Neural crest cell (in vitro differentiated cells): ENCODE measurements around the gene DIS3L2. TPM values are rescaled to one million over a fixed set of nuclear protein-coding genes. Genes with fewer than 3 reads are reported as not detected.
A peak's percentile ranks its signal among the peaks of the same experiment; 100 is the strongest.

ENCODE experiments used
- DNase-seq: peaks from one replicate; pipeline ENCODE4 v3.0.0; 2021; ENCODE audit warnings: low read depth, mixed read lengths, low spot score
- H3K27ac Mint-ChIP-seq: one replicate; pipeline ENCODE4 v1.8.0; 2021; ENCODE audit warnings: mild to moderate bottlenecking, mixed read lengths; ENCODE audit not compliant: unreplicated experiment
- H3K27me3 Mint-ChIP-seq: 2 replicates; pipeline ENCODE4 v1.8.0; 2021; ENCODE audit warnings: low read depth, mild to moderate bottlenecking, mixed read lengths
- H3K36me3 Mint-ChIP-seq: 2 replicates; pipeline ENCODE4 v1.8.0; 2021; ENCODE audit warnings: low read depth, mild to moderate bottlenecking, mixed read lengths
- H3K4me1 Mint-ChIP-seq: 2 replicates; pipeline ENCODE4 v1.8.0; 2021; ENCODE audit warnings: mixed read lengths
- H3K4me3 Mint-ChIP-seq: one replicate; pipeline ENCODE4 v1.8.0; 2021; ENCODE audit warnings: mild to moderate bottlenecking, mixed read lengths
- H3K9me3 Mint-ChIP-seq: 2 replicates; pipeline ENCODE4 v1.8.0; 2021; ENCODE audit warnings: mixed read lengths
- CTCF ChIP-seq: fragments of 200-600 bp; sonication (generic); conservative IDR thresholded peaks from 2 replicates; pipeline ENCODE4 v1.5.0; 2021; ENCODE audit warnings: antibody characterized with exemption, mild to moderate bottlenecking
- total RNA-seq: library from RNA; stranded (reverse); gene quantifications from 2 replicates; pipeline ENCODE4 v1.2.1, GENCODE V29; 2021

The DIS3L2 gene
- total RNA-seq, 1 donor from 2014 or later, result 51.9 TPM

- H3K4me3 Mint-ChIP-seq, result no peak overlapping the region
- peaks cover 15% of the 10 kb centered on the region for H3K4me1 Mint-ChIP-seq
- DNase-seq, result no peak
These were observed 267.7 kb downstream of the DIS3L2 start for GRCh38 chr2:232228971-232229894.

DNA sequence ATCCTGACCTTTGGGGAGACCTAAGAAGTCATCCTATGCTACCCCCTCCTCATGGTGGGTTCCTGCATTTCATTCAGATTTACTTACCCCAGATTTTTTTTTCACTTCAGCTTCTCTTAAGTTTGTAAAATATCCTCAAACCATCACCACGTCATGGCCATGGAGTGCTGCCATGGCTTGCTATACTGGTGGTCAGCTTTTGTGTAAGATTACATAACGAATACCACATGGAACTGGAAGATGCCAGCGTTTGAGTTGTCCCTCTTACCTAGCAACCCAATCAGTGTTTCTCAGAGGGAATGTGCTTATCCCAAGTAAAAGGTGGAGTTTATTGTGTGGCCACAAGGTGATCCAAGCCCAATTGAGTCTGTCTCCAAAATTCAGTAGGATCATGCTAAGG lies 268.4 kb downstream of the DIS3L2 start:
- no peaks in the 10 kb centered on the region for H3K27me3 Mint-ChIP-seq
- peaks cover 4% of the 10 kb centered on the region for H3K9me3 Mint-ChIP-seq
- peaks cover 15% of the 10 kb centered on the region for H3K4me1 Mint-ChIP-seq
- no peaks in the 10 kb centered on the region for H3K36me3 Mint-ChIP-seq
- no peak overlapping the region for H3K27ac Mint-ChIP-seq
- no peak overlapping the region for H3K4me3 Mint-ChIP-seq
- no peak for DNase-seq
- TF ChIP-seq CTCF, result no peak

More at GRCh38 chr2:232228971-232229894, 267.7 kb downstream of the DIS3L2 start:
- Mint-ChIP-seq H3K27me3 (no peaks in the 10 kb centered on the region), H3K36me3 (no peaks in the 10 kb centered on the region), H3K27ac (peak overlapping the region; percentile 44), H3K9me3 (peaks cover 4% of the 10 kb centered on the region)
- TF ChIP-seq CTCF, result no peak

DNA sequence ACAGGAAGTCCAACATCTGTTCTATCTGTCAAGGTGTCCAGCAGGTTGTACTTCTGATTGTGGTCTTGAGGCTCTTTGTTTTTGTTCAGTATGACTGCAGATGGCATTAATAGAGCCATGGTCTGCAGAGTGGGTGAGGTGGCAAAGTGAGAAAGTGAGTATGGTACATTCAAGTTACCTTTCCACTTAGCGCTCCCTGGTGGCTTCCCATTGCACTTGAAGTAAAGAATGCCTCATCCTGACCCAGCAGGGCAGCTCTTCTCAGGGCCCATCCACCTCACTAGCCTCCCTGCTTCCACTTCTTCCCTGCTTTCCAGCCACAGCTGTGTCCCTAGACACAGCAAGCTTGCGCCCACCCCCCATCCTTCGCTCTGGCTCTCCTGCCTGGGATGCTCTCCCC lies 269.0 kb downstream of the DIS3L2 start:
- TF ChIP-seq CTCF, result peak; percentile 25
- H3K9me3 Mint-ChIP-seq, result peaks cover 4% of the 10 kb centered on the region
- no peak overlapping the region for H3K27ac Mint-ChIP-seq
- H3K36me3 Mint-ChIP-seq, result no peaks in the 10 kb centered on the region
- no peaks in the 10 kb centered on the region for H3K27me3 Mint-ChIP-seq
- DNase-seq, result peak; percentile 8
- no peak overlapping the region for H3K4me3 Mint-ChIP-seq
- peaks cover 15% of the 10 kb centered on the region for H3K4me1 Mint-ChIP-seq

GRCh38 chr2:232231554-232231953 lies 270.0 kb downstream of the DIS3L2 start:
- no peak overlapping the region for H3K27ac Mint-ChIP-seq

DNA sequence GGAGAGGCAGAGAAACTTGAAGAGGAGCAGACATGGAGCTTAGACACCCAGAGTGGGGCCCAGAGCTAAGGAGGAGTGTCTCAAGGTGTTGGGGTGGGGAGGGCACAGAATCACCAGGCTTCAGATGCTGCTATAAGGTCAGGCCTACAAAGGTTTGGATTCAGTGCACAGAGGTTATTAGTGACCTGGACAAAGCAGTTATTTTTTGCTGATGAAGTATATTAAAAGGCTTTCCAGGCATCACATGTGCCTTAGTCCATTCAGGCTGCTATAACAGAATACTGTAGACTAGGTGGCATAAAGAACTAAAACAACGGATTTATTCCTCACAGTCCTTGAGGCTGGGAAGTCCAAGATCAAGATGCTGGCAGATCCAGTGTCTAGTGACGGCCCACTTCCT lies 271.4 kb downstream of the DIS3L2 start:
- H3K27ac Mint-ChIP-seq, result no peak overlapping the region
- no peak overlapping the region for H3K4me3 Mint-ChIP-seq
- H3K27me3 Mint-ChIP-seq, result no peaks in the 10 kb centered on the region
- peaks cover 3% of the 10 kb centered on the region for H3K36me3 Mint-ChIP-seq
- peaks cover 4% of the 10 kb centered on the region for H3K9me3 Mint-ChIP-seq
- DNase-seq, result no peak
- peaks cover 19% of the 10 kb centered on the region for H3K4me1 Mint-ChIP-seq
- no peak for TF ChIP-seq CTCF

More at GRCh38 chr2:232231554-232231953, 270.0 kb downstream of the DIS3L2 start:
- H3K4me3 Mint-ChIP-seq, result no peak overlapping the region
- TF ChIP-seq CTCF, result no peak
- peaks cover 4% of the 10 kb centered on the region for H3K9me3 Mint-ChIP-seq
- no peaks in the 10 kb centered on the region for H3K27me3 Mint-ChIP-seq
- H3K4me1 Mint-ChIP-seq, result peaks cover 19% of the 10 kb centered on the region
- H3K36me3 Mint-ChIP-seq, result no peaks in the 10 kb centered on the region
- no peak for DNase-seq
